GM18868 (cell line): Measurements from ENCODE around the gene OR6V1.

Experiments used
- ATAC-seq: cut with Tn5 transposase; IDR thresholded peaks from one replicate; pipeline ENCODE4 v1.9.1; 2021; ENCODE audit warnings: mild to moderate bottlenecking, moderate library complexity; ENCODE audit not compliant: unreplicated experiment

OR6V1 gene

DNA sequence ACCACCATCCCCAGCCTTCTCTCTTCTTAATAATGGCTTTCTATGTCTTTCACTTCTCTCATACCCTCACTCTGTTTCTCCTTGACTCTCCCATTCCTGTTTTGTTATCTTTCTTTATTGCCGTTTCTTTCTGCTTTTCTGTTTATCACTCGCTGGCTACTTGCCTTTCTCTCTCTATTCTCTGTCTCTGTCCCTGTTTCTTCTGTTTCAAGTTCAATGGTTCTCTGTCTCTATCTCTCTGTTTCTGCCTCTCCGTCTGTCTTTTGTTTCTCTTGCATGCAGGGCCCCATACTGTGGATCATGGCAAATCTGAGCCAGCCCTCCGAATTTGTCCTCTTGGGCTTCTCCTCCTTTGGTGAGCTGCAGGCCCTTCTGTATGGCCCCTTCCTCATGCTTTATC, at the start of gene OR6V1:
TSS of gene OR6V1 (plus strand) at position 301 of the 400 bp plus-strand sequence. CDS start at position 301, 0 bp downstream.
- no peak for ATAC-seq

- ATAC-seq, result no peak
Measured at GRCh38 chr7:143002898-143003297, 49.2 kb upstream of the OR6V1 start.

DNA sequence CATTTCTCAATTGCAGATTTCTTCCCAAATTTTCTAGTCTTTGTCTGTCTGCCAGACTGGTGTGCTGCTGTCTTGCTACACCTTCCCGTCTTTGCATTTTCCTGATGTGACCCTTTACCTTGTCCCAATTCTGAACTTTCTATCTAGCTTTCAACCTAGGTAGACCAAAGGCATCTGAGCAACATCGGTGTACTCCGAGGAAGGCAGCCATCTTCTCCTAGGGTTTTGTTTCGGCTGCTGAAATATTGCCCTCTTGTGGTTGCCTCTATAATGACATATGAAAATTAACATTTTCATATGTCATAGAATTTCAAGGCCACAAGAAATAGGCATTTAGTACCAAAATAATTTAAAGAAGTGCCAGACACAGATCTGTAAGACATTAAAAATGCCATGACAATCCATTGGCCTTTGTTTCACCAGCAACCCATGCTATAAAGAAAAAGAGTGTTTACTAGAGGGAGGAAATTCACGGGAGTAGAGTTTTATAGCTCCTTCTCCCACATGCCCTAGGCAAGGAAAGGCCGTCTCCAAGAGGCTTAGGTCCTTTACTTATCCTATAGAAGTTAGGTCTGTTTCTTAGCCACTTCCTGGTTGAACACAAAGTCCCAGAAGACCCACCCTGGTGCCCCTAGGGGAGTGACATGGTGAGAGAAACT, 48.6 kb upstream of the OR6V1 start:
- peak; percentile 64 for ATAC-seq

GRCh38 chr7:143005632-143006260, 46.4 kb upstream of the OR6V1 start:
- ATAC-seq, result no peak

- ATAC-seq, result peak; percentile 86
Measured at GRCh38 chr7:143008007-143008901, 43.9 kb upstream of the OR6V1 start.

DNA sequence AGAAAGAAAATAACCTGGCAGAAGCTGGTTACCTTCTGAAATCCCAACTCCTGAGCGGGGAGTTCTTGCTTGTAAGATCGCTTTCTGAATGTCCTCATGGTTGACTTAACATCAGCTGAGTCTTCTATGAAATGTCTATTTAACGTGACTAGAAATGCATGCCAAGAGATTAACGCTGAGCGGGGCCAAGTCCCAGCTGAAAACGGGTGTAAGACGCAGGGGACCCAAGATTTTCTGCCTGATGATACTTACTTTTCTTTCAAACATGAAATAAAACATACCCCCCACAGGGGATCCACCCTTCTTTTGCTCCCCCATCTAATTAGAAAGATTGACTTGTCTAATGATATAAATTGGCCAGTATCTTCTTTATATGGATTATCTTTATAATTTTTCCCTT, 40.1 kb upstream of the OR6V1 start:
- ATAC-seq, result no peak

DNA sequence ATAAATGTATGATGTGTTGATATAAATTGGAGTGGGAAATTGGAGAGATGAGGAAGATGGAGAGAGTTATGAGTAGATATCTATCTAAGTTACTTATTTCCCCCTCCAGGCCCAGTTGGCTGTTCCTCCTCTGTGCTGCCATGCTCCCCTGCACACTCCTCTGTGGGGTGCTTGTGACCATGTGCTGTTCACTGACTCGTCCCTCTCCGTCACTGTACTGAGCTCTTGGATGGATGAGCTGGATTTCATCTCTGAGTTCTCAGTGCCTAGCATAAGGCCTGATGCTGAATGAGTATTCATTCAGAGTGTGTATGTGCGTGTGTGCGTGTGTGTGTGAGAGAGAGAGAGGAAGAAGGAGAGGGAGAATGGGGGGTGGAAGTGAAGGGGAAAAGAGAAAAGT, 39.7 kb upstream of the OR6V1 start:
- ATAC-seq, result no peak

DNA sequence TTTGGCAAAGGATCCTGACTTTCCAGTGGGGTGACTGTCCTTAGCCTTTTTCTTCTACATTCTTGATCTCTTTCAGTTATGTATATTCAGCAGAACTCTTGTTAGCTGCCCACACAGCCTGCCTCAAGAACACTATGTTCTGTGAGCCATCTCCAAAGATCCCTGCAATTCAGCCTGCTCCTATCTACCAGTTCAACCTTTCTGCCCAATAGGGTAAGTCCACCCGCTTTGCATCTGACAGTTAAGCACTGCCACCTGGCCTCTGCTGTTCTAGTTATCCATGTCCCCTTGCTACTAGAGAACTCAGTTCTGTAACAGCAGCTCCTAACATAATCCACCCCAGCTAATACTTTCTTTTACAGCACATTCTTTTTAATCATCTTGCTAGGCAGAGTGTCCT, 38.7 kb upstream of the OR6V1 start:
- no peak for ATAC-seq

DNA sequence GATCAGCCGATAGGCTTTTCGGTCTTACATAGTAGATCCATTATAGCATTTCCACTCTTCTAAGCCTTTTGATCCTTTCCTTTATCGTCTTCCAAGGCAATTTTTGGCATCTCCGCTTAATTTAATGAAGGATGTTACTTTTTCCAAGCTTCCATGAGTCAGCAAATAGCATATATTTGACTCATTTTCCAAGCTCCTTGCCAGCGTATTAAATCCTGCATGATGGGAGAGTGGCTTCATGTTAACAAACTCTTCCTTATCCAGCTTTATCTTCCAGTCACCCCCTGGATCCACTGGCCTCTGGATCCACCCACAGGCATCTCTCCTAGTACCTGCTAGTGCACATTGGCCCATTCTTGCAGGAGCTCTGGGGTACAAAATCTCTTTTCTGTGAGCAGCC, 38.2 kb upstream of the OR6V1 start:
- no peak for ATAC-seq

- ATAC-seq, result peak; percentile 94
Measured at GRCh38 chr7:143015084-143015483, 37.1 kb upstream of the OR6V1 start.

GRCh38 chr7:143015926-143016490, 36.1 kb upstream of the OR6V1 start:
- ATAC-seq, result no peak

GRCh38 chr7:143016996-143017395, 35.1 kb upstream of the OR6V1 start:
- ATAC-seq, result peak; percentile 43

GRCh38 chr7:143018931-143019330, 33.2 kb upstream of the OR6V1 start:
- ATAC-seq, result no peak

DNA sequence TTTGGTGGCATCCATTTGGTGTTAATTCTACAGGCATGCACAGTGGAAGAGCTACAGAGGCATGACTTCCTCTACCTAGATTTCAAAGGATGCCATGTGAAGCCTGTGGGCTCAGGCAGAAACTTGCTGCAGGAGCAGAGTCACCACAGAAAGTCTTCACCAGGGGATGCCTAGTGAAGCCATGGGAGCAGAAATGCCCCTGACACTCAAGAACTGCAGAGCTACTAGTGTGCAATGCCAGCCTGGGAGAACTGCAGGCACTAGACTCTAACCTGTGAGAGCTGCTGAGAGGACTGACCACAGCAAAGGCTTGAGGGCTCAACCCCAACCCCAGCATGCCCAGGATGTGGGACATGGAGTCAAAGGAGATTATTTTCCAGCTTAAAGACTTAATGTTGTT, 29.1 kb upstream of the OR6V1 start:
- no peak for ATAC-seq

GRCh38 chr7:143025371-143025770, 26.8 kb upstream of the OR6V1 start:
- no peak for ATAC-seq

DNA sequence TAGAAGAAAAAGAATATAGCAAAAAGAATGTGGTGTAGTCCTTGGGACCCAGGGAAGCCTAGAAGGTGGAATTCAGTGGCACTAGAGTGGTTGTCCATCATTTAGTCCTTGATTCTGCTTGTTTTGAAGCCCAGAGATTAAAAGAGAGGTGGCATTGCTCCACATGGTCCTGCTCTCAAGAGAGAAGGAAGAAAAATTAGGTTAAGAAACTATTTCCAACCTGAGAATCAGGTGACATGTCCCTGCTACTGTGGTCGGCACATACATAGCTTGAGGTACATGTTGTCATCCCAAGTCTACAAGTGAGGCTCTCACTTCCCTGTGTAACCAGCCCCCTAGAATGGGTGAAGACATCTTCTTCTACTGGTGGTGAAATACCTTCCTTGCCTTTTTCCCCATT, 25.1 kb upstream of the OR6V1 start, which contains the start of gene OR9A2:
TSS of gene OR9A2 (minus strand) at position 101 of the 400 bp plus-strand sequence. CDS start at position 101, 0 bp downstream.
- no peak for ATAC-seq

DNA sequence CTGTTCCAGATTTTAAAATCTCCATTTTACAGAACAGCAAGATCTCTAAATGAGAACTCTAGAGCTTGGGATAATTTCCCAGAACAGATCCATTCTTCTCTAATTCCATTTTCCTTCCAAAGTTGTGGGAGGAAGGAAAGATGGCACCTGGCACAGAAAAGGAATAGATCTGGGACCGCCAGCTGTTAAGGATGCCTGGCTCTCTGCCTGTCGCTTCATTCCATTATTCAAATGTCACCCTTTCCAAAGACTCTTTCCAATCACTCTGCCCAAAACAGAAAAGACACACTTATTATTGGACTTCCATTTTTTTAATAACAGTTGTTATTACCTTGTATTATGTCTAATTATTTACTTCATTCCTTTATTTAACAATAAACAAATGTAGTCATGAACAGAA, 24.5 kb upstream of the OR6V1 start:
- ATAC-seq, result no peak

- no peak for ATAC-seq
Measured at GRCh38 chr7:143038635-143039034, 13.5 kb upstream of the OR6V1 start.

- ATAC-seq, result no peak
Measured at GRCh38 chr7:143040209-143040715, 11.9 kb upstream of the OR6V1 start.

DNA sequence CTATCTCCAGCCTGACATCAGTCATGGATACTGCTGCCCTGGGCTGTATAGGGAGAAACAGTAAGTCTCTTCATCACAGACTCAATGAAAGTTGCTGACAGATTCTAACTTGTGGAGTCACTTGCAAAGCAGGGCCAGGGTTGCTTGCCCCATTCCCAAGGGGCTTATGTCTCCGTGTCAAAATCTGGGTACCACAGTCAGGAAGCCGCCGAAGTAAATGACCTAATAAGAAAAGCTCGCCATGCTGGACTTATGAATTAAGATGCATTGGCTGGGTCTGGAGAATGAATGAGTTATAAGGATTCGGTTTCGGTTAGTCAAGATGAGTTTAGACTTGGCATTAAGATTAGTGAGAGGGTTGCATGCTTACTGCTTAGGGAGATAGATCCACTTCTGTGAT, 10.8 kb upstream of the OR6V1 start:
- no peak for ATAC-seq

DNA sequence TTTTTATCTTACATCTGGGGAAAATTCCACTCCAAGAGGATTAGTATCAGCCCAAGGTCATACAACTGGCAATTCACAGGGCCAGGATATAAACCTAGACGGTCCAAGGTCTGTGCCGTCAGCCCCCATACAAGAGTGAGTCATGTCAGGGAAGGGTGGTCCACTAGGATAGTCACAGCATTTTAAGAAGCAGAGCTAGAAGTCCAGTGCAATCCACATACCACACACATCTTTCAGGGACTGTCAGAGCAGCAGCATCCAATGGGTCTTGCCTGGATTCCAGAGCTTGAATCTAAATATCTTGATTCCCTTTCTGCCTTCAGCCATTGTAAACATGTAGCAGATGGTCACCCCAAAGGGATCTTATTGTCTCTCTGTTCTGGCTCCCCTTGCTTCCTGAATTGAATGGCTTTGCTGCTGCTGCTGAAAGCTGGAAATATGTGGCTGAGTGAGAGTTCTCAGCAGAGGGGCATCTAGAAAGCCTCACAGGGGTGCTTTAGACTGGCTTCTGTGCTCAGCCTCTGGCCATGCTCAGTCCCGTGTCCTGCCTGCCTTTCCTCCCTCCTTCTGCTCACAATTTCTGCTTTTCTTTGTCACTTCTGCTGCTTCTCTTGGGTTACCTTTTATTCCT, 9.9 kb upstream of the OR6V1 start:
- ATAC-seq, result no peak
